DOHH2 (cell line): ENCODE measurements around the gene RTP3.

Experiments
- CTCF ChIP-seq: fragments of 200-600 bp; sonication (generic); IDR thresholded peaks from one replicate; pipeline ENCODE4 v1.5.1; 2014; ENCODE audit warnings: antibody characterized with exemption, mild to moderate bottlenecking, low read depth, low read length; ENCODE audit not compliant: poor library complexity, severe bottlenecking
- EZH2phosphoT487 ChIP-seq: fragments of 200-600 bp; sonication (generic); IDR thresholded peaks from 2 replicates; pipeline ENCODE4 v1.6.1; 2017; ENCODE audit warnings: borderline replicate concordance, mild to moderate bottlenecking, antibody characterized with exemption, low read length, moderate library complexity, mixed read lengths

GRCh38 chr3:46484388-46484787 is 13.4 kb upstream of the RTP3 start:
- TF ChIP-seq CTCF (no peak), EZH2phosphoT487 (no peak)
